Measurements from ENCODE around the gene COL11A2.

Gene COL11A2

GRCh38 chr6:33206027-33206863, 14.0 kb upstream of the COL11A2 start:
- no peak for DNase-seq

- peak in 1 of 2 donors; percentile 20 for DNase-seq
Observed at GRCh38 chr6:33205191-33206026, 13.1 kb upstream of the COL11A2 start.

- DNase-seq, result peak; percentile 90 to 92
Observed at GRCh38 chr6:33204415-33205190, 12.3 kb upstream of the COL11A2 start, which contains the start of gene HSD17B8. HSD17B8 (plus strand) TSS chr6:33204655; CDS start chr6:33204669, 14 bp downstream.

- DNase-seq, result no peak
Observed at GRCh38 chr6:33204165-33204414, 11.8 kb upstream of the COL11A2 start.

GRCh38 chr6:33203443-33204164, 11.3 kb upstream of the COL11A2 start:
- no peak for DNase-seq

- DNase-seq, result no peak
Observed at GRCh38 chr6:33202799-33203198, 10.5 kb upstream of the COL11A2 start.

- DNase-seq, result no peak
Observed at GRCh38 chr6:33201935-33202334, 9.7 kb upstream of the COL11A2 start.

- DNase-seq, result no peak
Observed at GRCh38 chr6:33201147-33201545, 8.9 kb upstream of the COL11A2 start.

- DNase-seq, result peak; percentile 99
Observed at GRCh38 chr6:33200219-33201146, 8.2 kb upstream of the COL11A2 start, which contains the start of the genes RXRB and SLC39A7. RXRB (minus strand) TSS chr6:33200665; CDS start chr6:33200476, 189 bp downstream. SLC39A7 (plus strand) TSS chr6:33200867; CDS start chr6:33201246, 379 bp downstream.

GRCh38 chr6:33199687-33200218, 7.5 kb upstream of the COL11A2 start:
- peak; percentile 61 to 65 for DNase-seq

GRCh38 chr6:33198853-33199436, 6.7 kb upstream of the COL11A2 start:
- no peak for DNase-seq

GRCh38 chr6:33198159-33198852, 6.0 kb upstream of the COL11A2 start:
- DNase-seq, result no peak

GRCh38 chr6:33197431-33198048, 5.3 kb upstream of the COL11A2 start:
- no peak for DNase-seq

- no peak for DNase-seq
Observed at GRCh38 chr6:33195304-33196165, 3.3 kb upstream of the COL11A2 start.

- DNase-seq, result no peak
Observed at GRCh38 chr6:33194431-33194979, 2.2 kb upstream of the COL11A2 start.

- no peak for DNase-seq
Observed at GRCh38 chr6:33193619-33194018, 1.4 kb upstream of the COL11A2 start.

- peak; percentile 26 to 35 for DNase-seq
Observed at GRCh38 chr6:33192671-33193602, 670 bp upstream of the COL11A2 start.
